ENCODE results near the gene XPNPEP1.

XPNPEP1 gene

DNA sequence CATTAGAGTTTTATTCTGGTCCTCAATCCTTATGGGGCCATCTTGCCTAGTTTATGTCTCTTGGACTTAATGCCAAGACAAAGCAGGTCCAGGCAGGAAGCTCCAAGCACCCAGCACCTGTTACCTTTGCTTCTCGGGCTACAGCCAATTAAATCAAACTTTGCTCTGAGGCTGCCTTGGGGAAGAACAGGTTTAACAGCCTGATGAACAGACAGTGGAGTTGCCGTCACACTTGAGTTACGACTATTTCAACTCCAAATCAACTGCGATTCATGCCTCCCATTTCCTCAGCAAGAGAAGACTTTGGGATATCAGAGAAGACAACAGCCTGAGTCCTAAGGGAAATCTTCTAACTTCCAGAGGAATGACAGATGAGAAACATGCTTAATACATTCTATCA is 62.2 kb downstream of the XPNPEP1 start:
- DNase-seq, result no peak

DNA sequence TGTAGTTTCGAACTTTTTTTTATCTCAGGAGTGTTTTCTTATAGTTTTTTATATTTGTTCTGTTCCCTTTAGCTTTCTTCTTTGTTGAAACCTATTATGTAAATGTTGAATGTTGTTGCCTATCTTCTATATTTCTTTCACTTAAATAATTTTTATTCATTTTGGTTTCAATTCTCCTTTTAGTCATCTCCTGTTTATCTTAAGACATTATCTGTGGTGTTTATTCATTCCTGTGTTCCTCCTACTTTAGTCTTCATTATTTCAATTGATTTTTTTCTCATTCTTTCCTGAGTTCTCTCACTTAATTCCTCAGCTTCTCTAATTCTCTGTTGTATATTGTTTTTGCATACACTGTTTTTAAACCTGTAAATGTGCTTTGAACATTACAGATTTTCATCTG is 64.1 kb downstream of the XPNPEP1 start:
- no peak for DNase-seq

DNA sequence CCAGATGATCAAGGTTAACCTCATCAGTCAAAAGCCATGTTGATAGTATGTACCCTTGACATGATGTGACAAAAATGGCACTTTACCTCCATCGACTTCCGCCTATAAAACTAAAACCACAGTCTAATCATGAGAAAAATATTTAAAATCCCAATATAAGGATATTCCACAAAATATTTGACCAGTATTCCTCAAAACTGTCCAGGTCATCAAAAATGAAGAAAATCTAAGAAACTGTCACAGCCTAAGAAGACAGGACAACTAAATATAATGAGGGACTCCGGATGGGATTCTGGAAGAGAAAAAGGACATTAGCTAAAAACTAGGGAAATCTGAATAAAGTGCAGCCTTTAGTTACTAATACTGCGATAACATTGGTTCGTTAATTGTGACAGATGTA is 67.6 kb downstream of the XPNPEP1 start:
- DNase-seq, result no peak

DNA sequence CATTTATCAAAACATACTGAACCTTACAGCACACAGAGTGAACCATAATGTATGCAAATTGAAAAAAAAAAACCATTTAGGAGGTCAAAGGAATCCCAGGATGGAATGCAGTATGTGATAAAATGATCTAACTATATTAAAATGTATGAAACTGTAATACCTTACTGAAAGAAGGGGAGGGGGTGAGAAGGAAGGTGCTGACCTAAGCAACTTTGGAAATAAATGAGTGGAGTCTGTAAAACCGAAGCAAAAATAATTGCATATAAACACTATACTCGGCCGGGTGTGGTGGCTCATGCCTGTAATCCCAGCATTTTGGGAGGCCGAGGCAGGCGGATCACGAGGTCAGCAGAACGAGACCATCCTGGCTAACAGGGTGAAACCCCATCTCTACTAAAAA is 69.4 kb downstream of the XPNPEP1 start:
- no peak for DNase-seq

DNA sequence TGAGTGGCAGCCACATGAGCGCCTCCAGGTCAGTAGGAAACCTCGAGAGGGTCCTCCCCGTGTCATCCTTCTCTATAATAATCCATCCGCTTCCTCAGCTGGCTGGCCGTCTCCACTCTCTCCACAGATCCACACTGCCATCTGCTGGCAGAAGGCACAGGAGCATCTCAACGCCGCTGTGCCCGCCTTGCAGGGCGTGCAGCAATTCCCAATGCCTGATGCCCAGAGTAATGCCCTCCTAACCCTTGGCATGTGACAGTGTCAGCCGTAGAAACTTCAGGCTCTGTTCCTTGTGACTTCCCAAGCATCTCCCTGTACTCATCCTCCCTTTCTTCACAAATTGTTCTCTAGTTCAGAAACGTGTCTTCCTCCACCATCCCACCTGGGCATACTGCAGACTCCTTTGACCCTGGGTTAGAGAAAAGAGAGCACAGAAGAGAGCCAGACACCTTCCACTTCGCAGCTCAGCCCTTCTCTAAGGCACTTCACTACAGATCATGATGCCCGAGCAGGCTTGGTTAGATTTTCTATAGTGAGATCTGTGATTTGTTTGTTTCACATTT is 70.8 kb downstream of the XPNPEP1 start:
- DNase-seq, result peak; percentile 79

DNA sequence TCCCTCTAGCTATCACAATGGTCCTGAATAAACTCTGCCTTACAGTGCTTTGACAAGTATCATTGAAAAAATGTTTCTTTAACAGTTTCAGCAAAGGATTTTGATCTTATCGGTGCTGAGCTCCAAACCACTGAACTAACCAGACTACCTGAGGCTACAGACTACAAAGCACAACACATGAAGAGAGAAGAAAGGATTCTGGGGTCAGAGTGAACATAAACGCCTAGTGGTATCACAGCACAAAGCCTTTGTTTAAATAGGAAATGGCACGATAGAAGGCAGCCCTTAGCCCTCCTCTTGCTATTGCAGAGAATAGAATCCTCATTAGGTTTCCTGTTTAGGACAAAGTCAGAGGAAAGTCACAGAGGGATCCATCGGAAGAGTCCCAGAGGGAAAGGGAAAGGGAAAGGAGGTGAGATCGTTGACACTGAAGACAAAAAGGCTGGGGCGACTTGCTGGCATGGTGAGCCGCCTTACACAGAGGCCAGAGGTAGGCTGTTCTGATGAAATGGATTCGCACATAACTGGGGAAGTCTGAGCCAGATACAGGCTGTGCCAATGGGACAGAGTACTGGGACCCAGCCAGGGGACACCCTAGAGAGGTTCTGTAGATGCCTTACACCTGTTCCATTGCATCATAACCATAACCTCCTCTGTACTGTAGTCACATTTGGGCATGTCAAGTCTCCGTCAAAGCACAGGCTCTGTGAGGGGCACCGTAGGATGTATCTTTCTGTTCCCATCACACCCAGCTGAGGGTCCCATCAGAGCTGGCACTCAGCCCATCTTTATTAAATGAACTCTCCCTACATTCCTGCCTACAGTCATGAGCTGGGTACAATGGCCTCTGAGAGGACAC is 71.5 kb downstream of the XPNPEP1 start:
- DNase-seq, result no peak

DNA sequence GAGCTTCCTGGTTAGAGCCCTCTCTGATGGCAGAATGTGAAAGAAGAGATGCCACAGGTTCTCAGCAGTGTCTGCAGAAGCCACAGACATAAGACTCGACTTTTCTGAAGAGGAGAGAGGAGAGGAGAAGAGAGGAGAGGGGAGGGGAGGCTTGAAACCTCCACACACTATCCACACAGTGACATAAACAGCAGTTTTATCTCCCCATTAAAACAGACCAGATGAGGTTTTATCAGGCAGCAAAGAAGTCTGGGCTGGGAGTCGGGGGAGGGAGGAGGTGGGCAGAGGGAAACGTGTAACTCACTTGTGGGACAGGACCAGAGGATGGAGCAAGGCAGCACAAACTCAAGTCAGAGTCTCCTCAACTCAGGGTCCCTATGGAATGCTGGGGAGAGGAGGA is 76.5 kb downstream of the XPNPEP1 start:
- DNase-seq, result no peak

DNA sequence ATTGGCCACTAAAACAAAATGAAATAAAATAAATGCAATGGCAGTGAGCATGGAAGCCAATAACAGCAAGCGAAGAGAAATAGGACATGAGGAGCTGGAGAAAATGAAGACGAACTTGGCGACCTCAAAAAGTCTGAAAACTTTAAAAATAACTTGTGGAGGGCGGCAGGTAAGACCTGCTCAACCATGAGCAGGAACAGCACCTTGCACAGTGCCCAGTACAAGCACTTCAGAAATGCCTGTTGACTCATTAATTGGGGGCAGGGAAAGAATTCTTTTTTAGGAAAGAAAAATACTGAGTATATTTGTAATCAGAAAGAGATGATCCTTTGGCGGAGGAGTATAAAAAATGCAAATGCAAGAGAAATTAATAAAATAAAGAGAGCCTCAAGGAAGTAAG is 78.0 kb downstream of the XPNPEP1 start:
- DNase-seq, result no peak

DNA sequence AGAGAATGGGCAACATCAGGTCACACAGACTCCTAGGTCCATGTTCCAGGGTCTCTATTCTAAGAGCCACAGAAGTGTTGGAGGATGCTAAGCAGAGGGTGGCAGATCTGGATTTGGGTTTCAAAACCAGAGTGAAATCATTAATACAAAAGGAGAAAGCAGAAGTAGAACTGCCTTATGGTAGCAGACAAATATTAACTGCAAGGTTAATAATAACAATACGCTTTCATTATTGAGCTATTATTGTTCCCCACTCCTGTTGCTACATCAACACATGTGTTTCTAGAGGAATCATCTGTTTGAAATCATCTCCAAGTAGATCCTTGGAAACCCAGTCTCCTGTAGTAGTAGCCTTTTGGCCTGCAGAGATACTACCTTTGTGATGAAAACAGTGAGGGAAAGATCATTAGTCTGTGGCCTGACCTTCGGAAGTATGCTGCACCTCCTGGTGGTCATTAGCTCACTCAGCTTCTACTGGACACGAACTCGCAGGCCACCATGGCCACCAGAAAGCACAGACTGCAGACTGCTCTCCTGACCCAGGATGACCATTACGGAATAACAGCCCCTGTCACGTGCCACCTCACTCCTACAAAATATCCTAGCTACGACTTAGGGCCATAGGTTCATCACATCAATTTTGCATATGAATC is 84.6 kb downstream of the XPNPEP1 start:
- DNase-seq, result no peak

DNA sequence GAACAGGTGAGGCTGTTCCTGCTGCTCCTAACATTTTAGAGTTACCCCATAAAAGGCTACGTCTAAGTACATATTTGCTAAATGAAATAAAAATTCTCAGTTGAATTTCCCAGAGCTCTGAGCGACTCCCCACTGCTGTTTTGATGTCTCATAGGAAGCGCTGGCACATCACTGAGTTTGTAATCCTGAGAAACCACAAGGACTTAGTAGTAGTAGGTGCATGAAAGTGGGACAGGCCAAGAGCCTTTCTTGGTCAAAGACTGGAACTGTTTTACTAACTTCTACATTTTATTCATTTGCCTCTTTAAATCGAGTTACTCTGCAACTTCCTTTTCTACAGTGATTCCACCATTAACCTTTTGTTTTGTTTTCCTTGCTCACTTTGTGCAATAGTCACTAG is 85.9 kb downstream of the XPNPEP1 start:
- no peak for DNase-seq

DNA sequence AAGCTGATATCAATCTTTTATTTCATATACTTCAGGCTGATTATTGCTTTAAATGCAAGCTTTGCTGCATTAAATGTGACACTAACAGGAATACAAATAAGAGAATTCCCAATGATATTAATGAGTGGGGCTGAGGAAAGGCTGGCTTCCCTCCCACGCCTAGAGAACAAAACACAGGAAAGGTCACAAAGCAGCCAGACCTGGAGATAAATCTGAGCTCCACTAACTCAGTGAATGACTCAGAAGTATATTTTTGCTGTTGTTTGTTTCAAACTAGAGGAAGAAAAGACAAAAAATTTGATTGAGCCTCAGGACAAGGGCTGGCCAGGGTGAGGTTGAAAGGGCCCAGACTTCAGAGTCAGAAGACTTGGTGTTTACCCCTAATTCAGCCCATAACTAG is 88.1 kb downstream of the XPNPEP1 start:
- no peak for DNase-seq

DNA sequence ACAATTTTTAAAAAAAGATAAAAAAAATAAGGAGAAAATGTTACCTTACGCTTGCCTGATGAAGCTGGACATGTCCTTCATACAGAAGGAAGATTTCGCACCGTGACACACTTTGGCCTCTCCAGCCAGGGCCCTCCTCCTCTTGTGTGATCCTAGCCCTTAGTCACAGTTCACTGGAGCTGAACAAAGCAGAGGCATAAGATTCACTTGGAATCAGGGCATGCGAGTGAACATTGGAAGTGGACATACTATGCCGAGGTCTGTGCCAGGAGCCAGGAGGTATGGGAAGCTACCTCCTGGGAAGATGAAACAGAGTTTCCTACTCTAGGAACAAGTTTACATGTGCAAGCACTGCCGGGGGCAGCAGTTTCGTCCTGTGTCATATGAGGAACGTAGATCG is 91.5 kb downstream of the XPNPEP1 start:
- DNase-seq, result no peak

DNA sequence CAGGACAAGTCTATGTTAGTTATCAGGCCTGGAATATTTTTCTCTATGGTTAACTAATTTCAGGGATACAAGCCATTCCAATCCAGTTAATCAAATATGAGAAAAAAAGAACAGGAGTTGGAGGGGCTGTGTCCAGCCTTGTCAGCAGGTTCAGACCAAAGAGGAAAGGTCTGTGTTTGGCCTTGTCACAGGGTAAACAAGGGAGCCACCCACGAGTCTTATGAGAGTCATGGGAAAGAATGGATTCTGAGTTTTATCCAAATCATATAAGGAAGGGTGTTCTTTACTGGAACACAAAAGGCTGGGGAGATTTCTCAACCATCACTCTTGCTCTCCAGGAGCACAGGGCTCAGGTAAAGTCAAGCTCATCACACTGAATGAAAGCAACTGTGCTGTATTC is 99.1 kb downstream of the XPNPEP1 start:
- DNase-seq, result no peak

DNA sequence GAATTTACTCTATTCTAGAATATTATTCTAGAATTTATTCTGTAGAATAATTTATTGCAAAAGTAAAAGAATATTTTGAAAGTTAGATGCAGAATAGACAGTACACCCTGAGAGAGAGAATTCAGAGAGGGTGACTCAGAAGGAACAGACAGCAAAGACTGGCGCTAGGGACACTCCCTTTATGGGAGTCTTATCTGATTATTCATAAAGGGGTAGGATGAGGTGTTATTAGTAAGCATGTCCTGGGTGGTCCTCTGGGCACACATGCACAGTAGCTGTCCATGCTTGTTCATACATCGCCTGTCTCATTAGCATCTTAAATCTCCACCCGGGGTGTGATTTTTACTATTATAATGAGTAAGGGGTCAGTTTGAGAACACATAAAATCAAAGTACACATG is 100.1 kb downstream of the XPNPEP1 start:
- DNase-seq, result no peak

DNA sequence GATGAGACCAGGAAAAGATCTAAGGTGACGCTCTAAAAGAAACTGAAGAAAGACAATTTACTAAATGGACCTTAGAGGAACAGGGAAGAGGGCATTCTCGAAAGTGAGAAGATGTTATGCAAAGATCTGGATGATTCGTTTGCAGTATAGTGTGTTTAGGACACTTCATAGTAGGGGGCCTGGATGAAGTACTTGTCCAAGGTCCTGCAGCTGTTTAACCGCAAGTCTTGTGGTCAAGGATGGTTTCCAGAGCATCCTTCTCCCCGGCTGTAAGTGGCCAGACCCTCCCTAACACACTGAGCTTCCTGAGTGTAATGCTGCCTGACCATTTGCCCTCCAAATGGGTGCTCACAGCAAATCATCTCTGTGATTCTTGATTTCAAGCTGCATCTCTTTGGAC is 101.6 kb downstream of the XPNPEP1 start:
- DNase-seq, result no peak

DNA sequence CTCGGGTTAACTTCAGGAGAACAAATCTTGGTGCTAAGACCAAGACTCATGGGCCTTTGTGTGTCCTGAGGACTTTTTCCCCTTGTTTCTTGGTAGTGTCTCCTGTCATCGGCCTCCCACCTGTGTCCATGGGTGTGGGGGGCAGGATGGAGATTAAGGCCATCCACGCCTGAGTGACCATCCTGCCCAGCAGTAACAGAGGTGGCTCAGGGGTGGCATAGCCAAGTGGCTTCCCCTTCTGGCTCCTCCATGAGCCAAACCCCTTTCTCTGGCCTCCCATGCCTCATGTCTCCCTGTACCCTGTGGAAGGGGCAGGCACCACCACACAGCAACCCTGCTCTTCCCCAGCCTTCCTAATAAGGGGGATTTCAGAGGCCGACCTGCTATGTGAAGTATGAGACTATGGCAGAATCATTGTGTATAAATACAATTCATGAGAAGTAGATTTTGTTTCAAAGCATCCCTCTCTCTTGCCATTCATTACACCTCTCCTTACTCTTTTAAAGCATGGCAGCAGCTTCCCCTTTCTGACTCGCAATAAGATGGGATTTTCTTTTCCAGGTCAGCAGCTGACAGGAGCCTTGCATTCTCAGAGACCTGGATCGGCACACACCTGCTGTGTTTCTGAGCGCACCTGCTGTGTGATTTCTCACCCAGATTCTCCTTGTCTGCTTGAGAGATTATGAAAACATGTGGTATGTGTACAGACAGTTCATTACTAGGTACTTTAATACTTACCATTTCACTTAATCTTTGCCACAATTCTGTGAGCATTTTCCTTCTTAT is 102.5 kb downstream of the XPNPEP1 start:
- no peak for DNase-seq

DNA sequence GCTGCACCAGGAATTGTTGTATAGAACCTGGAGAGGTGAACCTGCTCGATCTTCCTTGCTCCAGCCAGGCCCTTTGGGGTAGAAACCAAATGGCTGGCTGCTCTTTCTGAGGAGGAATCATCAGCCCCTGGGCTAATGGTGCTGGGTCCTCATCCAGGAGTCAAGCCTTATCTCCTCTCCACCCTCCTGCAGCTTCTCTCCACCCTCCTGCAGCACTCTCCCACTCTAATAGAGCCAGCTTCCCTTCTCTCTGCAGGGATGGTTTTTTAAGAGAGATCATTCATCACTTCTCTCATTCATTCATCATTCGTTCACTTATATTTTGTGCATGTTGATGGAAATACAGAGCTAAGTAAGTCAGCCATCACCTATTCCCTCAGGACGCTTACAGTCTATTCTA is 103.5 kb downstream of the XPNPEP1 start:
- DNase-seq, result no peak
